K562 (cell line): ENCODE measurements around the gene PMM1. TPM values are rescaled to one million over a fixed set of nuclear protein-coding genes. Genes with fewer than 3 reads are reported as not detected.

Experiments
- ATAC-seq: fragments of 200-7000 bp; cut with Tn5 transposase; 3 replicates; pipeline ENCODE4 v1.9.1; 2020; ENCODE audit warnings: moderate library complexity
- BruUV-seq: library from RNA; stranded (reverse); fragments of 400-500 nt; replicated peaks from 2 replicates; lab custom pipeline; 2021; lab: Mats Ljungman, UMichigan
- CTCF ChIA-PET: fragments of 300-600 bp; formaldehyde crosslinking; extraction: SDS; loops from one replicate; lab custom pipeline; 2021; ENCODE audit warnings: low intra/inter-chr PET ratio; lab: Yijun Ruan, JAX
- POLR2A ChIA-PET: fragments of 300-600, 350-650 bp; sonication (Branson Sonifier 250); formaldehyde crosslinking; extraction: SDS; loops from one replicate; lab custom pipeline; 2021; ENCODE audit warnings: antibody characterized with exemption, inconsistent platforms; lab: Yijun Ruan, JAX
- DNase-seq, 4 experiments: peaks; one replicate each; pipeline versions ENCODE4 v3.0.0 to v3.0.0-alpha.2; 2011 to 2018; ENCODE audit warnings: low spot score in 3 of 4, mixed read lengths in 3 of 4; ENCODE audit errors: extremely low read depth in 1 of 4
- FAIRE-seq: peaks from 2 replicates; lab custom pipeline; 2011; peaks lifted over from hg19 to GRCh38; lab: Jason Lieb, UNC
- H2AFZ ChIP-seq: 2 replicates; pipeline ENCODE4 v1.6.0; 2011; ENCODE audit warnings: low read depth, low read length, control low read depth, inconsistent platforms
- H3K27ac ChIP-seq: fragments of 200-600 bp; 3 replicates; pipeline ENCODE4 v1.8.0; 2011; ENCODE audit warnings: low read depth, mild to moderate bottlenecking, control low read depth, inconsistent platforms, low read length, moderate library complexity, mixed read lengths; ENCODE audit errors: extremely low read depth
- H3K27me3 ChIP-seq, 2 experiments: fragments of 300-600 bp in 1 of 2; 2 replicates in 1 of 2; 3 replicates in 1 of 2; pipeline versions ENCODE4 v1.6.0 to v1.8.0; 2011; ENCODE audit warnings: inconsistent platforms in 2 of 2, low read length in 2 of 2, mild to moderate bottlenecking in 1 of 2, mixed read lengths in 1 of 2, moderate library complexity in 1 of 2; ENCODE audit not compliant: control insufficient read depth in 2 of 2, insufficient read depth in 2 of 2
- H3K36me3 ChIP-seq: fragments of 300-600 bp; 3 replicates; pipeline ENCODE4 v1.8.0; 2011; ENCODE audit warnings: mild to moderate bottlenecking, low read length, inconsistent platforms; ENCODE audit not compliant: control insufficient read depth, insufficient read depth
- H3K4me1 ChIP-seq, 2 experiments: fragments of 200-600 bp in 1 of 2; replicated peaks in 1 of 2; 2 replicates in 1 of 2; 3 replicates in 1 of 2; pipeline versions ENCODE4 v1.5.1 to v1.8.0; 2011; ENCODE audit warnings: inconsistent platforms in 2 of 2, low read length in 2 of 2, mild to moderate bottlenecking in 1 of 2, mixed read lengths in 1 of 2, moderate library complexity in 1 of 2; ENCODE audit not compliant: control insufficient read depth in 2 of 2, insufficient read depth in 2 of 2
- H3K4me2 ChIP-seq: 2 replicates; pipeline ENCODE4 v1.6.1; 2011; ENCODE audit warnings: low read length, control low read depth, inconsistent platforms, mixed read lengths; ENCODE audit not compliant: insufficient read depth
- H3K4me3 ChIP-seq: fragments of 200-600 bp; sonication (generic), shearing (Covaris generic); 2 replicates; pipeline ENCODE4 v1.5.1; 2016; ENCODE audit warnings: control low read depth, inconsistent platforms
- H3K79me2 ChIP-seq: fragments of 200-600 bp; 3 replicates; pipeline ENCODE4 v1.8.0; 2011; ENCODE audit warnings: low read length, inconsistent platforms; ENCODE audit not compliant: control insufficient read depth, insufficient read depth
- H3K9ac ChIP-seq, 2 experiments: 2 replicates each; pipeline versions ENCODE4 v1.6.0 to v1.6.1; 2011; ENCODE audit warnings: low read depth in 2 of 2, low read length in 2 of 2, control low read depth in 1 of 2, inconsistent platforms in 1 of 2, mild to moderate bottlenecking in 1 of 2, mixed read lengths in 1 of 2; ENCODE audit not compliant: insufficient read depth in 1 of 2
- H3K9me1 ChIP-seq: one replicate; pipeline ENCODE4 v1.6.0; 2011; ENCODE audit warnings: inconsistent platforms, mild to moderate bottlenecking, low read length, moderate library complexity; ENCODE audit not compliant: control insufficient read depth, insufficient read depth
- H3K9me3 ChIP-seq: replicated peaks from 2 replicates; pipeline ENCODE4 v1.5.1; 2011; ENCODE audit warnings: low read depth, low read length, inconsistent platforms; ENCODE audit not compliant: control insufficient read depth, insufficient read depth
- H4K20me1 ChIP-seq: replicated peaks from 2 replicates; pipeline ENCODE4 v1.6.1; 2011; ENCODE audit warnings: low read length, inconsistent platforms, mixed read lengths; ENCODE audit not compliant: control insufficient read depth, insufficient read depth
- ADNP ChIP-seq: fragments of 200-800 bp; sonication (Bioruptor generic); IDR thresholded peaks from 2 replicates; pipeline ENCODE4 v1.6.1; 2016; ENCODE audit warnings: missing genetic modification characterization, missing compliant biosample characterization
- ATF1 ChIP-seq, 2 experiments: fragments of 450-650 bp in 1 of 2; IDR thresholded peaks; 2 replicates each; pipeline ENCODE4 v1.6.1; 2016; ENCODE audit warnings: missing compliant biosample characterization in 1 of 2, missing genetic modification characterization in 1 of 2
- BRD4 ChIP-seq: fragments of 200-600 bp; sonication (generic); IDR thresholded peaks from 2 replicates; pipeline ENCODE4 v1.6.1; 2017; ENCODE audit warnings: inconsistent platforms
- ERF ChIP-seq: fragments of 450-650 bp; formaldehyde crosslinking; IDR thresholded peaks from 2 replicates; pipeline ENCODE4 v1.4.0; 2020; ENCODE audit warnings: mild to moderate bottlenecking, mixed read lengths
- ESRRB ChIP-seq: fragments of 250-450 bp; sonication (Bioruptor Pico); IDR thresholded peaks from 2 replicates; pipeline ENCODE4 v1.5.0; 2020; ENCODE audit warnings: mild to moderate bottlenecking, moderate library complexity, borderline replicate concordance
- EZH2 ChIP-seq: IDR thresholded peaks from 2 replicates; pipeline ENCODE4 v1.6.1; 2012; ENCODE audit warnings: low read depth, mild to moderate bottlenecking, inconsistent platforms, low read length, borderline replicate concordance
- FOXJ2 ChIP-seq: fragments of 200-800 bp; sonication (Bioruptor generic); IDR thresholded peaks from 2 replicates; pipeline ENCODE4 v1.6.1; 2016; ENCODE audit warnings: missing genetic modification characterization, missing compliant biosample characterization
- GTF2E2 ChIP-seq: fragments of 200-800 bp; sonication (Bioruptor generic); IDR thresholded peaks from 2 replicates; pipeline ENCODE4 v1.6.1; 2016; ENCODE audit warnings: missing genetic modification characterization, missing compliant biosample characterization
- IFI16 ChIP-seq: fragments of 250-450 bp; sonication (Bioruptor Pico); IDR thresholded peaks from 2 replicates; pipeline ENCODE4 v2.1.2; 2022; ENCODE audit warnings: mild to moderate bottlenecking, inconsistent platforms
- KDM1A ChIP-seq, 2 experiments: fragments of 450-650 bp; IDR thresholded peaks; 2 replicates each; pipeline ENCODE4 v1.6.1; 2016; ENCODE audit warnings: mild to moderate bottlenecking in 2 of 2
- KHSRP ChIP-seq: fragments of 450-650 bp; IDR thresholded peaks from 2 replicates; pipeline ENCODE4 v1.6.1; 2017
- KLF1 ChIP-seq: fragments of 450-650 bp; IDR thresholded peaks from 2 replicates; pipeline ENCODE4 v1.6.1; 2016; ENCODE audit warnings: missing genetic modification characterization, missing compliant biosample characterization
- MEIS2 ChIP-seq: fragments of 450-650 bp; IDR thresholded peaks from 2 replicates; pipeline ENCODE4 v1.6.1; 2014; ENCODE audit warnings: mild to moderate bottlenecking; ENCODE audit not compliant: partially characterized antibody
- ZEB2 ChIP-seq: fragments of 450-650 bp; IDR thresholded peaks from 2 replicates; pipeline ENCODE4 v1.6.1; 2016
- ZNF263 ChIP-seq: sonication (generic); formaldehyde crosslinking; IDR thresholded peaks from 2 replicates; pipeline ENCODE4 v1.8.0; 2022; ENCODE audit warnings: mild to moderate bottlenecking, missing genetic modification reagents, borderline replicate concordance
- WGBS: fragments of 100-300 bp; shearing (Covaris generic); methylation state at CpG from one replicate; pipeline ENCODE4 v1.1.6; 2016; ENCODE audit warnings: low coverage, mixed read lengths; ENCODE audit not compliant: insufficient coverage; ENCODE audit errors: missing lambda C conversion rate; 5-methylcytosine and 5-hydroxymethylcytosine counted together
- in situ Hi-C: fragments of 300-500 bp; cut with MboI; formaldehyde crosslinking; loops from 4 replicates; pipeline ENCODE4 v1.15.0; 2018; ENCODE audit warnings: inconsistent platforms, mixed read lengths
- intact Hi-C: fragments of 100-400 bp; cut with micrococcal nuclease; formaldehyde crosslinking; loops from 2 replicates; pipeline ENCODE4 v1.14.2; 2022
- polyA plus RNA-seq, 8 experiments: library from polyadenylated mRNA; depleted of rRNA in 4 of 8; stranded (reverse) in 5 of 8; unstranded in 3 of 8; fragments of >200 nt; fragmentation: Nextera tagmentation in 2 of 8; fragmentation: Illumina TruSeq in 1 of 8; extraction: Ambion mirVana in 2 of 8; extraction: Trizol in 1 of 8; gene quantifications; 2 replicates each; pipeline versions ENCODE4 v1.2.1 to v1.2.3, GENCODE V29; 2011 to 2014; ENCODE audit warnings: inconsistent platforms in 1 of 8, missing spikeins in 1 of 8
- total RNA-seq, 7 experiments: library from RNA; depleted of rRNA in 6 of 7; stranded (reverse); fragments of >200 nt in 6 of 7; fragmentation: Illumina TruSeq in 2 of 7; extraction: Trizol in 2 of 7; gene quantifications; 2 replicates each; pipeline versions ENCODE4 v1.2.1 to v1.2.3, GENCODE V29; 2011 to 2021; ENCODE audit warnings: low replicate concordance in 1 of 7
- TF ChIP-seq, protein P1 (sequence below): fragments of 250-450 bp; sonication (Bioruptor Pico); IDR thresholded peaks from 2 replicates; pipeline ENCODE4 v1.6.1; 2021; ENCODE audit warnings: mild to moderate bottlenecking
- TF ChIP-seq, protein P2 (sequence below): fragments of 250-450 bp; sonication (Bioruptor Pico); IDR thresholded peaks from 2 replicates; pipeline ENCODE4 v1.8.0; 2021; ENCODE audit warnings: moderate library complexity, mild to moderate bottlenecking, inconsistent platforms

The PMM1 gene
- total and polyA plus RNA-seq, 9 of the 15 experiments (the other 6 are each of a cell fraction or from before 2014, with no cell fraction given): 10.2 to 31.7 (median 20.3) TPM

DNA sequence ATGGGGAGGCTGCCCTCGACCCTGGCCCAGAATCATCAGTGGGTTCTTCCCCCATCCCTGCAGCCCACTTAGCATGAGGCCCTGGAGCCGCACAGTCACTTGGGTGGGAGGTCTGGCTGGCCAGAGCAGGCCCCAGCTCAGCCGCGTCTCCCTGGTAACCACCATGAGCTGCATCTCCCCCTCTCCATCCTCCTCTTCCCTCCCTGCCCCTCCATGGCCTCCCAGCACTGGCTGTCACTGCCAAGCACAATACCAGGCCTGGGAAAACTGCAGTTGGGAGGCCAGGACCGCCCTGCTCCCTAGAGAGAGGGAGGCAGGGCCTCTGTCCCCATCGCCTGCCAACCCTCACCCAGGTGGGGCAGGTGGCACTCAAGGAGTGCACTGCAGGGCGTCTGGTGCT is 20.8 kb downstream of the PMM1 start:
- Histone ChIP-seq H4K20me1 (no peaks in the 10 kb centered on the region), H3K4me2 (no peak overlapping the region), H3K27me3 (no peaks in the 10 kb centered on the region), H3K79me2 (no peaks in the 10 kb centered on the region), H3K9me3 (no peaks in the 10 kb centered on the region), H3K4me3 (no peak overlapping the region), H3K27ac (no peak overlapping the region), H3K9ac (peak overlapping the region in 1 of 2 experiments; percentile 64; a peak in 1 of 4 replicates), H3K4me1 (peaks cover 14 to 36% of the 10 kb centered on the region in 2 experiments; a peak in 4 of 5 replicates), H3K9me1 (no peaks in the 10 kb centered on the region), H2AFZ (no peak overlapping the region), H3K36me3 (no peaks in the 10 kb centered on the region)
- ChIA-PET CTCF (no interaction called here), POLR2A (interaction anchor here (0.6 kb wide), 1 partner anchor 10 kb away, joined by 3 read pairs; no protein-coding TSS in a partner anchor)
- 46% methylated on average over 5 of the region's 7 CpGs for WGBS
- no peak for DNase-seq
- TF ChIP-seq ZEB2: no peak
- TF ChIP-seq, protein P1, sequence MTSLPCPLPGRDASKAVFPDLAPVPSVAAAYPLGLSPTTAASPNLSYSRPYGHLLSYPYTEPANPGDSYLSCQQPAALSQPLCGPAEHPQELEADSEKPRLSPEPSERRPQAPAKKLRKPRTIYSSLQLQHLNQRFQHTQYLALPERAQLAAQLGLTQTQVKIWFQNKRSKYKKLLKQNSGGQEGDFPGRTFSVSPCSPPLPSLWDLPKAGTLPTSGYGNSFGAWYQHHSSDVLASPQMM: no peak
- intact Hi-C loops: no loop called here
- ATAC-seq: no peak
- in situ Hi-C loops: no loop called here
- no TSS peak for BruUV-seq
- FAIRE-seq: no peak

DNA sequence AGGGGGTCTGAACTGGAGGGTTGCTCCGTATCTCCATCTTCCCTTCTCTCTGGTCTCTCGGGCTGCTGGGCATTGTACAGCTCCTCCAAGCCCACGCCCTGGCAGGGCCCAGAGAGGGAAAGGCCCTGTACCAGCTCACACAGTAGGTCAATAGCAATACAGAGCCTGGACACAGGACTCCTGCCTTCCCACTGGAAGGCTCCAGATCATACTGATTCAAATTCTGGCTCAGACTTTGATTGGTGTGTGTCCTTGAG is 22.2 kb downstream of the PMM1 start:
- Histone ChIP-seq H3K27me3 (no peaks in the 10 kb centered on the region), H3K4me1 (peaks cover 21 to 42% of the 10 kb centered on the region in 2 experiments; a peak in 4 of 5 replicates), H3K4me3 (no peak overlapping the region), H3K27ac (no peak overlapping the region), H3K9ac (no peak overlapping the region), H3K36me3 (no peaks in the 10 kb centered on the region), H3K4me2 (no peak overlapping the region), H2AFZ (no peak overlapping the region), H3K79me2 (no peaks in the 10 kb centered on the region), H3K9me3 (no peaks in the 10 kb centered on the region), H3K9me1 (no peaks in the 10 kb centered on the region), H4K20me1 (no peaks in the 10 kb centered on the region)
- 84% methylated on average over 2 of the region's 3 CpGs for WGBS
- CTCF ChIA-PET: no interaction called here
- no TSS peak for BruUV-seq
- DNase-seq (no peak), FAIRE-seq (no peak), ATAC-seq (no peak)
- intact Hi-C loops: no loop called here
- POLR2A ChIA-PET: interaction anchor here (0.8 to 1.1 kb wide), 2 partner anchors 10 to 22 kb away, joined by 3 read pairs; partner anchors contain the start of gene PMM1
- in situ Hi-C loops: no loop called here
- TF ChIP-seq, protein P2, sequence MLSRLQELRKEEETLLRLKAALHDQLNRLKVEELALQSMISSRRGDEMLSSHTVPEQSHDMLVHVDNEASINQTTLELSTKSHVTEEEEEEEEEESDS (CRISPR knock-in tag): no peak
- no peak for TF ChIP-seq ESRRB (CRISPR knock-in tag)
- TF ChIP-seq BRD4: no peak
- no peak for TF ChIP-seq KHSRP
- TF ChIP-seq ERF: no peak
- TF ChIP-seq GTF2E2 (tag): no peak
- no peak for TF ChIP-seq ZNF263 (CRISPR knock-in tag)
- TF ChIP-seq EZH2: no peak
- TF ChIP-seq KLF1 (tag): no peak
- no peak for TF ChIP-seq MEIS2
- TF ChIP-seq ATF1 (CRISPR knock-in tag; IDR thresholded peaks at IDR 0.05): no peak
- no peak for TF ChIP-seq ATF1 (tag; IDR thresholded peaks at IDR 0.05)
- 0 out of 4 replicates have a peak, but pooled peaks of 1 of the 2 experiments have one; percentile 0 for TF ChIP-seq KDM1A (IDR thresholded peaks at IDR 0.05)
- TF ChIP-seq IFI16 (CRISPR knock-in tag): no peak
- TF ChIP-seq ADNP (tag): peak; percentile 57
- no peak for TF ChIP-seq FOXJ2 (tag)
